ENCODE measurements around the gene PPP3CB.

DNA sequence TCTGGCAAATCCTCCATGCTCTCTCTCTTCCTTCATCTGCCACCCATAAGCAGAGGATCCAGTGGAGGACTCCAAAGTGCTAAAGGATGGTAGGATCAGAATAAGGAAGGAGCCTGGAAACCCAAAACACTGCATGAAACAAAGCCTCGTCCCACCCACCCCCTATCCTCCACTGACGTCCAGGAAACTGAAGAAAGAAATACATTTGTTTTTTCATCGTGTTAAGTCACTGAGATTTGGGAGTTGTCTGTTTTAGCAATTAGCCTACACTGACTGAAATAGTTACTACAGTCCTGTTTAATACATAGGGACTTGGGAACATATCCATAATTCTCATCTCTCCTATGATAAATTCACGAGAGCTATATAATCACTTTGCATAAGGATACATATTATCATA, 96.8 kb downstream of the PPP3CB start:
- TF ChIP-seq, protein P1, sequence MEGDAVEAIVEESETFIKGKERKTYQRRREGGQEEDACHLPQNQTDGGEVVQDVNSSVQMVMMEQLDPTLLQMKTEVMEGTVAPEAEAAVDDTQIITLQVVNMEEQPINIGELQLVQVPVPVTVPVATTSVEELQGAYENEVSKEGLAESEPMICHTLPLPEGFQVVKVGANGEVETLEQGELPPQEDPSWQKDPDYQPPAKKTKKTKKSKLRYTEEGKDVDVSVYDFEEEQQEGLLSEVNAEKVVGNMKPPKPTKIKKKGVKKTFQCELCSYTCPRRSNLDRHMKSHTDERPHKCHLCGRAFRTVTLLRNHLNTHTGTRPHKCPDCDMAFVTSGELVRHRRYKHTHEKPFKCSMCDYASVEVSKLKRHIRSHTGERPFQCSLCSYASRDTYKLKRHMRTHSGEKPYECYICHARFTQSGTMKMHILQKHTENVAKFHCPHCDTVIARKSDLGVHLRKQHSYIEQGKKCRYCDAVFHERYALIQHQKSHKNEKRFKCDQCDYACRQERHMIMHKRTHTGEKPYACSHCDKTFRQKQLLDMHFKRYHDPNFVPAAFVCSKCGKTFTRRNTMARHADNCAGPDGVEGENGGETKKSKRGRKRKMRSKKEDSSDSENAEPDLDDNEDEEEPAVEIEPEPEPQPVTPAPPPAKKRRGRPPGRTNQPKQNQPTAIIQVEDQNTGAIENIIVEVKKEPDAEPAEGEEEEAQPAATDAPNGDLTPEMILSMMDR (IDR thresholded peaks at IDR 0.05) = no peak
- TF ChIP-seq EP300 (IDR thresholded peaks at IDR 0.05) (no peak), POLR2A (IDR thresholded peaks at IDR 0.05) (no peak)

Data from upper lobe of left lung (tissue), 4 donors.